Measurements from ENCODE around the gene ADGRG3.

- TF ChIP-seq CBX3 (IDR thresholded peaks at IDR 0.05; ENCODE audit: low read depth), result no peak
- TF ChIP-seq ATF3 (IDR thresholded peaks at IDR 0.05), result no peak
- TF ChIP-seq, protein P1, sequence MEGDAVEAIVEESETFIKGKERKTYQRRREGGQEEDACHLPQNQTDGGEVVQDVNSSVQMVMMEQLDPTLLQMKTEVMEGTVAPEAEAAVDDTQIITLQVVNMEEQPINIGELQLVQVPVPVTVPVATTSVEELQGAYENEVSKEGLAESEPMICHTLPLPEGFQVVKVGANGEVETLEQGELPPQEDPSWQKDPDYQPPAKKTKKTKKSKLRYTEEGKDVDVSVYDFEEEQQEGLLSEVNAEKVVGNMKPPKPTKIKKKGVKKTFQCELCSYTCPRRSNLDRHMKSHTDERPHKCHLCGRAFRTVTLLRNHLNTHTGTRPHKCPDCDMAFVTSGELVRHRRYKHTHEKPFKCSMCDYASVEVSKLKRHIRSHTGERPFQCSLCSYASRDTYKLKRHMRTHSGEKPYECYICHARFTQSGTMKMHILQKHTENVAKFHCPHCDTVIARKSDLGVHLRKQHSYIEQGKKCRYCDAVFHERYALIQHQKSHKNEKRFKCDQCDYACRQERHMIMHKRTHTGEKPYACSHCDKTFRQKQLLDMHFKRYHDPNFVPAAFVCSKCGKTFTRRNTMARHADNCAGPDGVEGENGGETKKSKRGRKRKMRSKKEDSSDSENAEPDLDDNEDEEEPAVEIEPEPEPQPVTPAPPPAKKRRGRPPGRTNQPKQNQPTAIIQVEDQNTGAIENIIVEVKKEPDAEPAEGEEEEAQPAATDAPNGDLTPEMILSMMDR (IDR thresholded peaks at IDR 0.05 in 2 of 3, conservative IDR thresholded peaks at IDR 0.05 in 1 of 3; ENCODE audit: borderline replicate concordance in 1 of 3, insufficient read depth in 1 of 3, low read depth in 2 of 3, low read length in 2 of 3), result no peak
- TF ChIP-seq JUND (IDR thresholded peaks at IDR 0.05), result no peak
- no peak for TF ChIP-seq YY1 (IDR thresholded peaks at IDR 0.05; ENCODE audit: extremely low read depth, insufficient replicate concordance, low read depth, low read length)
- TF ChIP-seq POLR2A (IDR thresholded peaks at IDR 0.05; ENCODE audit: borderline replicate concordance, extremely low read depth, insufficient read depth, insufficient read length), result no peak
- TF ChIP-seq SRF (IDR thresholded peaks at IDR 0.05; ENCODE audit: low read depth), result no peak
- no peak for TF ChIP-seq SP1 (IDR thresholded peaks at IDR 0.05; ENCODE audit: low read depth)
- TF ChIP-seq EZH2 (IDR thresholded peaks at IDR 0.05), result no peak
Measured at GRCh38 chr16:57724531-57724930, 56.4 kb downstream of the ADGRG3 start.

Data from HCT116 (cell line).